Chondrocyte (in vitro differentiated cells): ENCODE measurements around the gene PLEKHG3. TPM values are rescaled to one million over a fixed set of nuclear protein-coding genes. Genes with fewer than 3 reads are reported as not detected.

Experiments used
- DNase-seq: peaks from one replicate; pipeline ENCODE4 v3.0.0; 2021; ENCODE audit warnings: mixed read lengths, low spot score
- H3K27ac Mint-ChIP-seq: one replicate; pipeline ENCODE4 v1.8.0; 2021; ENCODE audit warnings: mild to moderate bottlenecking, moderate library complexity, mixed read lengths; ENCODE audit not compliant: unreplicated experiment
- H3K27me3 Mint-ChIP-seq: 2 replicates; pipeline ENCODE4 v1.8.0; 2021; ENCODE audit warnings: low read depth, mixed read lengths
- H3K36me3 Mint-ChIP-seq: 2 replicates; pipeline ENCODE4 v1.8.0; 2021; ENCODE audit warnings: low read depth, mixed read lengths
- H3K4me1 Mint-ChIP-seq: 2 replicates; pipeline ENCODE4 v1.8.0; 2021; ENCODE audit warnings: low read depth, mild to moderate bottlenecking, mixed read lengths
- H3K4me3 Mint-ChIP-seq: one replicate; pipeline ENCODE4 v1.8.0; 2021; ENCODE audit warnings: mild to moderate bottlenecking, moderate library complexity, mixed read lengths; ENCODE audit not compliant: unreplicated experiment
- H3K9me3 Mint-ChIP-seq: 2 replicates; pipeline ENCODE4 v1.8.0; 2021; ENCODE audit warnings: low read depth, mixed read lengths
- total RNA-seq: library from RNA; stranded (reverse); gene quantifications from 3 replicates; pipeline ENCODE4 v1.2.1, GENCODE V29; 2021
- TF ChIP-seq, protein P1 (sequence below): fragments of 200-600 bp; sonication (generic); IDR thresholded peaks from 2 replicates; pipeline ENCODE4 v1.5.0; 2021; ENCODE audit warnings: antibody characterized with exemption, mild to moderate bottlenecking, moderate library complexity

Gene PLEKHG3
- total RNA-seq, 1 donor from 2014 or later, result 131 TPM

- H3K9me3 Mint-ChIP-seq, result no peaks in the 10 kb centered on the region
- peak overlapping the region; percentile 97 for H3K27ac Mint-ChIP-seq
- peaks cover 60% of the 10 kb centered on the region for H3K4me1 Mint-ChIP-seq
- no peak overlapping the region for H3K4me3 Mint-ChIP-seq
- no peak for DNase-seq
- no peaks in the 10 kb centered on the region for H3K27me3 Mint-ChIP-seq
- no peaks in the 10 kb centered on the region for H3K36me3 Mint-ChIP-seq
- TF ChIP-seq, protein P1, sequence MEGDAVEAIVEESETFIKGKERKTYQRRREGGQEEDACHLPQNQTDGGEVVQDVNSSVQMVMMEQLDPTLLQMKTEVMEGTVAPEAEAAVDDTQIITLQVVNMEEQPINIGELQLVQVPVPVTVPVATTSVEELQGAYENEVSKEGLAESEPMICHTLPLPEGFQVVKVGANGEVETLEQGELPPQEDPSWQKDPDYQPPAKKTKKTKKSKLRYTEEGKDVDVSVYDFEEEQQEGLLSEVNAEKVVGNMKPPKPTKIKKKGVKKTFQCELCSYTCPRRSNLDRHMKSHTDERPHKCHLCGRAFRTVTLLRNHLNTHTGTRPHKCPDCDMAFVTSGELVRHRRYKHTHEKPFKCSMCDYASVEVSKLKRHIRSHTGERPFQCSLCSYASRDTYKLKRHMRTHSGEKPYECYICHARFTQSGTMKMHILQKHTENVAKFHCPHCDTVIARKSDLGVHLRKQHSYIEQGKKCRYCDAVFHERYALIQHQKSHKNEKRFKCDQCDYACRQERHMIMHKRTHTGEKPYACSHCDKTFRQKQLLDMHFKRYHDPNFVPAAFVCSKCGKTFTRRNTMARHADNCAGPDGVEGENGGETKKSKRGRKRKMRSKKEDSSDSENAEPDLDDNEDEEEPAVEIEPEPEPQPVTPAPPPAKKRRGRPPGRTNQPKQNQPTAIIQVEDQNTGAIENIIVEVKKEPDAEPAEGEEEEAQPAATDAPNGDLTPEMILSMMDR, result no peak
Observed at GRCh38 chr14:64682843-64683242, 21.4 kb upstream of the PLEKHG3 start.

DNA sequence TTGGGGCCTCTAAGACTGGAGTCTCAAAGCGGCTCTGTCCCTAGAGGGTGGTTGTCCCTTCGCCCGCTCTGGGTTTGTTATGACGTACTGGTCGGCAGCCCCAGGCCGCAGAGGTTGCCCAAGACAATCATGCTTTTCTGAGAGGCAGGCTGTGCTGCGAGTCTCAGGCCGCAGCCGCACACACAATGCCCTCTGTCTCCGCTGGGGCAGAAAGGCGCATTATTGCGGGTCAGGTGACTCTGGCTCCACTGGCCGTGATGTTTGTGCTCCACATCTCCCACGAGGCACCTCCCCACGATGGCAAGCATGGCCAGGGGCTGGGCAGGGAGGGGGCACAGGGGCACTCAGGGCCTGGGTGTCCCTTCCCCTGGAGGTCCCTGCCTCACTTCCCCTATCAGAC is 21.0 kb upstream of the PLEKHG3 start:
- no peaks in the 10 kb centered on the region for H3K9me3 Mint-ChIP-seq
- no peak overlapping the region for H3K4me3 Mint-ChIP-seq
- H3K27ac Mint-ChIP-seq, result peak overlapping the region; percentile 97
- peaks cover 60% of the 10 kb centered on the region for H3K4me1 Mint-ChIP-seq
- TF ChIP-seq, protein P1, result no peak
- no peak for DNase-seq
- H3K36me3 Mint-ChIP-seq, result no peaks in the 10 kb centered on the region
- H3K27me3 Mint-ChIP-seq, result peaks cover under 1% of the 10 kb centered on the region

DNA sequence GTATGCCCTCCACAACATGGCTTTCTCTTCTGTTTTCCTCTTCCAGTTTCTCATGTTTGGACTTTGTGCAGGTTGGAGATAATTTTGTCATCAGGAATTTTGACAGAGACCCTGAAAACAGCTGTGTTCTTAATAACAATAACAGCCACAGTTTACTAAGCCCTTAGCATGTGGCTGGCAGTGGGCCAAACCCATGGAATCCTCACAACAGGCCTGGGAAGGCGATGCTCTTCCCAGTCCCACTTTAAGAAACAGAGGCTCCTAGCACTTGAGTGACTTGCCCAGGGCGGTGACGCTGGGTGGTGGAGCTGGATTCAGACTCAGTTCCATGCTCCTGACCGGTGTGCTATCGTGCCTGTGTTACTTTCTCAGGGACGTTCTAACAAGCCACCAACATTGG is 20.1 kb upstream of the PLEKHG3 start:
- Mint-ChIP-seq H3K27ac (peak overlapping the region; percentile 65), H3K36me3 (no peaks in the 10 kb centered on the region), H3K9me3 (no peaks in the 10 kb centered on the region), H3K4me3 (no peak overlapping the region), H3K27me3 (peaks cover 2% of the 10 kb centered on the region), H3K4me1 (peaks cover 58% of the 10 kb centered on the region)
- DNase-seq, result no peak
- TF ChIP-seq, protein P1, result no peak

- no peak for DNase-seq
- Mint-ChIP-seq H3K27ac (no peak overlapping the region), H3K36me3 (no peaks in the 10 kb centered on the region), H3K4me3 (no peak overlapping the region), H3K4me1 (peaks cover 43% of the 10 kb centered on the region), H3K9me3 (no peaks in the 10 kb centered on the region), H3K27me3 (peaks cover 2% of the 10 kb centered on the region)
- TF ChIP-seq, protein P1, result no peak
Observed at GRCh38 chr14:64685371-64686281, 18.6 kb upstream of the PLEKHG3 start.

- H3K9me3 Mint-ChIP-seq, result no peaks in the 10 kb centered on the region
- H3K27me3 Mint-ChIP-seq, result peaks cover 2% of the 10 kb centered on the region
- H3K36me3 Mint-ChIP-seq, result no peaks in the 10 kb centered on the region
- H3K4me3 Mint-ChIP-seq, result no peak overlapping the region
- peaks cover 37% of the 10 kb centered on the region for H3K4me1 Mint-ChIP-seq
- TF ChIP-seq, protein P1, result no peak
- no peak for DNase-seq
- no peak overlapping the region for H3K27ac Mint-ChIP-seq
Observed at GRCh38 chr14:64686282-64686615, 18.0 kb upstream of the PLEKHG3 start.
